ENCODE data around the gene SORCS1. TPM values are rescaled to one million over a fixed set of nuclear protein-coding genes. Genes with fewer than 3 reads are reported as not detected.

The SORCS1 gene
- total and polyA plus RNA-seq, 4 donors: 0.08 to 0.21 (median 0.09) TPM; not detected in 1

DNA sequence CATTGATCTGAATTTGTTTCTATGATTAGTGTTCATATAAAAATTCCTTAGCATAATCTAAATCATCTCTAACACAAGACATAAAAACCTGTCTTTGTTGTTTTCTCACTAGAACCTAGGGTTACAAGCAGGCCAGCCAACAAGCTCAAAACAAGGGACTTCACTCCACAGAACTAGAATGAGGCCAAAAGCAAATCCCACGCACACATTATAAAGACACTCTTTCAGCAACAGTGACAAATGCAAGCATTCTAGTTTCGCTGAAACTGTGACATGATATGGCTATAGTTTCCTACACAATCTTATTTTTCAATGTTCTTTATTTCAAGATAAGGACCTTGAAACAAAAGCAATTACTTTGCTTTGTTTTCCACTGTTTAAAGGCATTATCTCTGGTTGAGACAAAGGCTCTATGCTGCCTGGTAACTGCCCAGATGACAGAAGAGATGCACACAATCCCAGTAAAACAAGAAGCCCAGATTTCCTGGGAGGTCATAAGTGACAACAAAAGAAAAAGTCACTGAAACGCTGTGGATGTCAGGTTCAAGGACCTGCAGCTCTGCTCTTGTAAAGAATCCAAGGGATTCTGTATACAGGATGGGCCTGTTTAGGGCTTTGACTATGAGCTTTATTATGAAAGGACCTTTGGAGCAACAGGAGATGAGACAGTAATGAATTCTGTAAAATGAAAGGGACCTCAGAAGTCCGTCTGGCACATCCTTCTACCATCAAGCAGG lies 105.3 kb downstream of the SORCS1 start:
- DNase-seq (ENCODE audit: low spot score): no peak
- no peak overlapping the region for H3K9ac ChIP-seq (ENCODE audit: low read depth in 1 of 2, low read length in 2 of 2)
- no peaks in the 10 kb centered on the region for H3K27me3 ChIP-seq (ENCODE audit: control insufficient read depth in 4 of 4, insufficient read depth in 4 of 4, low read length in 3 of 4)
- WGBS: 75% methylated on average over 4 of the region's 4 CpGs
- H3K4me1 ChIP-seq (ENCODE audit: control insufficient read depth in 4 of 4, insufficient read depth in 4 of 4, low read length in 3 of 4): peaks cover 0 to 28% (median 21%) of the 10 kb centered on the region in 4 donors
- H3K36me3 ChIP-seq (ENCODE audit: control insufficient read depth in 4 of 4, insufficient read depth in 3 of 4, low read depth in 1 of 4, low read length in 3 of 4): no peaks in the 10 kb centered on the region
- H3K9me3 ChIP-seq (ENCODE audit: control insufficient read depth in 4 of 4, low read length in 3 of 4): no peaks in the 10 kb centered on the region
- H3K27ac ChIP-seq (ENCODE audit: low read depth in 1 of 2, low read length in 2 of 2): no peak overlapping the region
- no peak overlapping the region for H3K4me3 ChIP-seq (ENCODE audit: low read depth in 1 of 3, low read length in 3 of 3)
- TF ChIP-seq GABPA (IDR thresholded peaks at IDR 0.05 in 1 of 2, conservative IDR thresholded peaks at IDR 0.05 in 1 of 2) (no peak), NR2F2 (IDR thresholded peaks at IDR 0.05) (no peak)

- Histone ChIP-seq H3K4me1 (ENCODE audit: control insufficient read depth in 4 of 4, insufficient read depth in 4 of 4, low read length in 3 of 4) (peaks cover 2 to 36% (median 29%) of the 10 kb centered on the region in 4 donors), H3K4me3 (ENCODE audit: low read depth in 1 of 3, low read length in 3 of 3) (no peak overlapping the region), H3K27me3 (ENCODE audit: control insufficient read depth in 4 of 4, insufficient read depth in 4 of 4, low read length in 3 of 4) (no peaks in the 10 kb centered on the region), H3K36me3 (ENCODE audit: control insufficient read depth in 4 of 4, insufficient read depth in 3 of 4, low read depth in 1 of 4, low read length in 3 of 4) (no peaks in the 10 kb centered on the region), H3K9ac (ENCODE audit: low read depth in 1 of 2, low read length in 2 of 2) (no peak overlapping the region), H3K9me3 (ENCODE audit: control insufficient read depth in 4 of 4, low read length in 3 of 4) (no peaks in the 10 kb centered on the region), H3K27ac (ENCODE audit: low read depth in 1 of 2, low read length in 2 of 2) (no peak overlapping the region)
- no peak for DNase-seq (ENCODE audit: low spot score)
- WGBS: 89% methylated on average over 2 of the region's 2 CpGs
- TF ChIP-seq HNF4A (conservative IDR thresholded peaks at IDR 0.05) (no peak), JUND (IDR thresholded peaks at IDR 0.05) (no peak), SP1 (IDR thresholded peaks at IDR 0.05) (no peak), MAX (IDR thresholded peaks at IDR 0.05) (no peak), TAF1 (conservative IDR thresholded peaks at IDR 0.05) (no peak), FOXA1 (IDR thresholded peaks at IDR 0.05) (no peak), GABPA (IDR thresholded peaks at IDR 0.05 in 1 of 2, conservative IDR thresholded peaks at IDR 0.05 in 1 of 2) (no peak), FOXA2 (IDR thresholded peaks at IDR 0.05) (no peak), NR2F2 (IDR thresholded peaks at IDR 0.05) (no peak), RAD21 (IDR thresholded peaks at IDR 0.05) (no peak), EGR1 (IDR thresholded peaks at IDR 0.05; ENCODE audit: low read depth in 2 of 2) (no peak), HNF4G (IDR thresholded peaks at IDR 0.05) (no peak)
- TF ChIP-seq, protein P1, sequence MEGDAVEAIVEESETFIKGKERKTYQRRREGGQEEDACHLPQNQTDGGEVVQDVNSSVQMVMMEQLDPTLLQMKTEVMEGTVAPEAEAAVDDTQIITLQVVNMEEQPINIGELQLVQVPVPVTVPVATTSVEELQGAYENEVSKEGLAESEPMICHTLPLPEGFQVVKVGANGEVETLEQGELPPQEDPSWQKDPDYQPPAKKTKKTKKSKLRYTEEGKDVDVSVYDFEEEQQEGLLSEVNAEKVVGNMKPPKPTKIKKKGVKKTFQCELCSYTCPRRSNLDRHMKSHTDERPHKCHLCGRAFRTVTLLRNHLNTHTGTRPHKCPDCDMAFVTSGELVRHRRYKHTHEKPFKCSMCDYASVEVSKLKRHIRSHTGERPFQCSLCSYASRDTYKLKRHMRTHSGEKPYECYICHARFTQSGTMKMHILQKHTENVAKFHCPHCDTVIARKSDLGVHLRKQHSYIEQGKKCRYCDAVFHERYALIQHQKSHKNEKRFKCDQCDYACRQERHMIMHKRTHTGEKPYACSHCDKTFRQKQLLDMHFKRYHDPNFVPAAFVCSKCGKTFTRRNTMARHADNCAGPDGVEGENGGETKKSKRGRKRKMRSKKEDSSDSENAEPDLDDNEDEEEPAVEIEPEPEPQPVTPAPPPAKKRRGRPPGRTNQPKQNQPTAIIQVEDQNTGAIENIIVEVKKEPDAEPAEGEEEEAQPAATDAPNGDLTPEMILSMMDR (IDR thresholded peaks at IDR 0.05; ENCODE audit: low read depth, low read length, missing input control): no peak
- TF ChIP-seq, protein P2, sequence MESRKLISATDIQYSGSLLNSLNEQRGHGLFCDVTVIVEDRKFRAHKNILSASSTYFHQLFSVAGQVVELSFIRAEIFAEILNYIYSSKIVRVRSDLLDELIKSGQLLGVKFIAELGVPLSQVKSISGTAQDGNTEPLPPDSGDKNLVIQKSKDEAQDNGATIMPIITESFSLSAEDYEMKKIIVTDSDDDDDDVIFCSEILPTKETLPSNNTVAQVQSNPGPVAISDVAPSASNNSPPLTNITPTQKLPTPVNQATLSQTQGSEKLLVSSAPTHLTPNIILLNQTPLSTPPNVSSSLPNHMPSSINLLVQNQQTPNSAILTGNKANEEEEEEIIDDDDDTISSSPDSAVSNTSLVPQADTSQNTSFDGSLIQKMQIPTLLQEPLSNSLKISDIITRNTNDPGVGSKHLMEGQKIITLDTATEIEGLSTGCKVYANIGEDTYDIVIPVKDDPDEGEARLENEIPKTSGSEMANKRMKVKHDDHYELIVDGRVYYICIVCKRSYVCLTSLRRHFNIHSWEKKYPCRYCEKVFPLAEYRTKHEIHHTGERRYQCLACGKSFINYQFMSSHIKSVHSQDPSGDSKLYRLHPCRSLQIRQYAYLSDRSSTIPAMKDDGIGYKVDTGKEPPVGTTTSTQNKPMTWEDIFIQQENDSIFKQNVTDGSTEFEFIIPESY (IDR thresholded peaks at IDR 0.05): no peak
Observed at GRCh38 chr10:107058331-107058730, 106.2 kb downstream of the SORCS1 start.

DNA sequence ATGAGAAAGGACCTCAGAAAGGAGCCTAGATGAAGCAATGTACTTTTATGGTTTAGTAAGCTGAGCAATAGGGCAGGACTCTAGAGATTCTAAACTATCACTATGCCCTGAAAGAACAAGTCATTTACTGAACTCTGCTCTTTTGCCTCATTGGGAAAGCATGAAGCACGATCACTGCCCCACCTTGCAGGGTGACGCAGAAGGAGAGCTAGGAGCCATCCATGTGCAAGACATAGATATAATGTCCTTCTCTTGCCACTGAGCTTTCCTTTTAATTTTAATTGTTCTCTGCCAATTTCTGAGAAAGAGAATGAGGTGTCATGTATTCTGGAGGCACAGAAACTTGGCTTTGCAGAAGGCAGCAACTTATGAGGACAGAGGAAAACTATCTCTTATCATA lies 108.3 kb downstream of the SORCS1 start:
- Histone ChIP-seq H3K4me1 (ENCODE audit: control insufficient read depth in 4 of 4, insufficient read depth in 4 of 4, low read length in 3 of 4) (peaks cover 2 to 36% (median 29%) of the 10 kb centered on the region in 4 donors), H3K27ac (ENCODE audit: low read depth in 1 of 2, low read length in 2 of 2) (peak overlapping the region in 1 of 2 donors; percentile 49), H3K4me3 (ENCODE audit: low read depth in 1 of 3, low read length in 3 of 3) (no peak overlapping the region), H3K27me3 (ENCODE audit: control insufficient read depth in 4 of 4, insufficient read depth in 4 of 4, low read length in 3 of 4) (no peaks in the 10 kb centered on the region), H3K9me3 (ENCODE audit: control insufficient read depth in 4 of 4, low read length in 3 of 4) (no peaks in the 10 kb centered on the region), H3K9ac (ENCODE audit: low read depth in 1 of 2, low read length in 2 of 2) (no peak overlapping the region), H3K36me3 (ENCODE audit: control insufficient read depth in 4 of 4, insufficient read depth in 3 of 4, low read depth in 1 of 4, low read length in 3 of 4) (no peaks in the 10 kb centered on the region)
- no peak for DNase-seq (ENCODE audit: low spot score)
- whole genome bisulfite sequencing: 34% methylated on average over 2 of the region's 2 CpGs
- TF ChIP-seq GABPA (IDR thresholded peaks at IDR 0.05 in 1 of 2, conservative IDR thresholded peaks at IDR 0.05 in 1 of 2) (no peak), RXRA (IDR thresholded peaks at IDR 0.05) (peak; percentile 76 to 86), FOXA2 (IDR thresholded peaks at IDR 0.05) (no peak), RAD21 (IDR thresholded peaks at IDR 0.05) (peak; percentile 49 to 50), SP1 (IDR thresholded peaks at IDR 0.05) (peak; percentile 82), MAX (IDR thresholded peaks at IDR 0.05) (peak; percentile 58), REST (IDR thresholded peaks at IDR 0.05) (peak; percentile 38), HNF4A (conservative IDR thresholded peaks at IDR 0.05) (peak; percentile 95 to 96)
- TF ChIP-seq, protein P1 (IDR thresholded peaks at IDR 0.05; ENCODE audit: low read depth, low read length, missing input control): no peak
